Posterior cingulate gyrus (tissue), 11 donors: ENCODE results near the gene GDA.

Experiments
- DNase-seq, 10 donors: peaks; one replicate each; pipeline versions ENCODE4 v3.0.0 to v3.0.0-alpha.2; 2020 to 2021; ENCODE audit warnings: mixed read lengths in 3 of 10
- intact Hi-C: fragments of 100-400 bp; cut with DNase I; formaldehyde crosslinking; loops from one replicate; pipeline ENCODE4 v1.15.1; 2023

GDA gene

GRCh38 chr9:72147676-72148075 is 1.6 kb upstream of the GDA start:
- no peak for DNase-seq
- intact Hi-C loops, result no loop called here

- intact Hi-C loops, result no loop called here
- DNase-seq, result no peak
These were observed 887 bp downstream of the GDA start for GRCh38 chr9:72150127-72150526.

GRCh38 chr9:72150661-72151060 is 1.4 kb downstream of the GDA start:
- DNase-seq, result no peak
- intact Hi-C loops, result no loop called here

DNA sequence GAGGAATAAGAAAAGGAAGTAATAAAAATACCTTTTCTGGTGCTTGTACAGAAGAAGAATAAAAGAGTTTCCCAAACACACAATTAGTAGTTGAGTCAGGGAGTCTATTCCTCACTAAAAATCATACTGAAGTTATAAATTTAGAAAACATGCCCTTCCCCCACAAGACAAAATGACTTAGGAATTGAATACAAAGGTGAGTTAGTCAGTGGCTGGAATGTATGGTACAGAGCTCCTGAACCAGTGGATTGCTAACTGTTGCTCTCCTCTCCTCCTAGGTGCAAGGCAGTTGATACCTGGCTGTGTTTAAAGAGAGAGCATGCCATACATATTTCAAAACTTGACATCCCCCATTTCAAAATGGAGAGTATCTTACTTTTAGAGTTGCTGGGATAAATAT is 1.9 kb downstream of the GDA start:
- intact Hi-C loops, result no loop called here
- no peak for DNase-seq

DNA sequence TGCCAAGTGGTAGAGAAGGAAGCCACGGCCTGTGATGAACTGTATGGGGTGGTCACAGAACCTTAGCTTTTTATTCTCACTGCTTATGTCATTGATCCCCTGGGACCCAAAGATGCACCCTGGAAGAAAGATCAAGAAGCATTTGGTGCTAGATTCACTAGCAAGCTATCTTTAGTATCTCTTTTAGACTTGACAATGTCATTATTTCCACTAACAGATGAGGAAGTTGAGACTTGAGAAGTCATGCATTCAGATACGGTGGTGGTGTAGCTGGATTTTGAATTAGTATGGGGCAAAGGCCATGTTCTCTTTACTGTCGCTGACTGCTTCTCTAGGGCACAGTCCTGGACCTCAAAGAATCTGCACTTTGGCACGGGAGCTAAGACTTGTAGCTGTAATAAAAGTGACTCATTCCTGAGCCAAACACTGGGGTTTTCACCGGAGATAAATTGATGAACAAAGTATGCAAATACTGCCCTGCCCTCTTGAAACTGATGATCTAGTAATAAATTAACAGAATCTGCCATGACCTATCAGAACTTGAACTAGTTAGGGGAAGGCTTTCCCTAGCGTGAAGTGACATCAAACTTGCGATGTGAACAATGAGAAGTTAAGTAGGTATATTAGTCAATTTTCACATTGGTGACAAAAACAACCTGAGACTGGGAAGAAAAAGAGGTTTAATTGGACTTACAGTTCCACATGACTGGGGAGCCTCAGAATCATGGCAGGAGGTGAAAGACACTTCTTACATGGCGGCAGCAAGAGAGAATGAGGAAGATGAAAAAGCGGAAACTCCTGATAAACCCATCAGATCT is 5.4 kb downstream of the GDA start:
- intact Hi-C loops, result no loop called here
- no peak for DNase-seq

DNA sequence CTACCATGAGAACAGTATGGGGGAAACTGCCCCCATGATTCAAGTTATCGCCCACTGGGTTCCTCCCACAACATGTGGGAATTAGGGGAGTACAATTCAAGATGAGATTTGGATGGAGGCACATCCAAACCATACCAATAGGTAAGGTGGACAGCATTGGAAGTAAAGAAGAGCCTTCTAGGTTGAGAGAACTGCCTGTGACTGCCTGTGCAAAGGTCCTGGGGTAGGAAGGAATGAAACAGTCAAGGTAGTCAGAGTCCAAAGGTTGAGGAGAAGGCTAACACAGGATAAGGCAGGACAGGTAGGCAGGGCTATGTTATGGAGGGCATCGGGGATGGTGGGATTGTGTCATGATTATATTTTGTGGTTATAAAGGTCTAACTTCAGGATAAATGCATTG is 6.1 kb downstream of the GDA start:
- no peak for DNase-seq
- intact Hi-C loops, result no loop called here

GRCh38 chr9:72156586-72156985 is 7.3 kb downstream of the GDA start:
- no peak for DNase-seq
- intact Hi-C loops, result no loop called here

DNA sequence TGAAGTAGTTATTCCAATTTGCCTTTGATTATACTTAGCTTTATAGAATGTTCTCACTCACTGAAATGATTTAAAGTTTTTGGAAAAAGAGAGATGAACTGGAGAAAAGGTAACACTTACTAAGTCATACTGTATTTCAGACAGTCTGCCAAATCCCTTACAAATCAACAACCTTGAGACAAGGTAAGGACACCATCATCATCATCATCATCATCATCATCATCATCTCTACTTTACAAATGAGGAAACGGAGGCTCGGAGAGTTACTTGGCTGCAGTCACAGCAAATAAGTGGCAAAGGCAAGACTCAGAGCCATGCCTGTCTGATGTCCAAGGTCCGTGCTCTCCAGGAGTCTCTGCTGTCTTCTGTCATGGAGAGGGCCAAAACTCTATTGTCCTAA is 9.4 kb downstream of the GDA start:
- intact Hi-C loops, result no loop called here
- no peak for DNase-seq

- no peak for DNase-seq
- intact Hi-C loops, result no loop called here
These were observed 11.3 kb downstream of the GDA start for GRCh38 chr9:72160446-72161123.

GRCh38 chr9:72165326-72165725 is 16.1 kb downstream of the GDA start:
- intact Hi-C loops, result no loop called here
- no peak for DNase-seq

- intact Hi-C loops, result no loop called here
- no peak for DNase-seq
These were observed 16.7 kb downstream of the GDA start for GRCh38 chr9:72165821-72166547.

DNA sequence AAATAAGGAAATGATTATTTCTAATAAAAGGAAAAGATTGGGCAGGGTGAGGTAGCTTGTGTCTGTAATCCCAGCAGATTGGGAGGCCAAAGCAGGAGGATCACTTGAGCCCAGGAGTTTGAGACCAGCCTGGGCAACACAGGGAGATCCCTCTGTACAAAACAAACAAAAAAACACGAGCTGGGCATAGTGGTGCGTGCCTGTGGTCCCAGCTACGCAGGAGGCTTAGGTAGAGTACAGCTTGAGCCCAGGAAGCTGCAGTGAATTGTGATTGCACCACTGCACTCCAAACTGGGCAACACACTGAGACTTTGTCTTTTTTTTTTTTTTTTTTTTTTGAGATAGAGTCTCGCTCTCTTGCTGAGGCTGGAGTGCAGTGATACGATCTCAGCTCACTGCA is 18.8 kb downstream of the GDA start:
- intact Hi-C loops, result no loop called here
- DNase-seq, result no peak

- no peak for DNase-seq
- intact Hi-C loops, result no loop called here
These were observed 19.9 kb downstream of the GDA start for GRCh38 chr9:72169178-72169577.

- intact Hi-C loops, result no loop called here
- DNase-seq, result no peak
These were observed 23.8 kb downstream of the GDA start for GRCh38 chr9:72173080-72173479.

GRCh38 chr9:72185561-72185960 is 36.3 kb downstream of the GDA start:
- no peak for DNase-seq
- intact Hi-C loops, result no loop called here

DNA sequence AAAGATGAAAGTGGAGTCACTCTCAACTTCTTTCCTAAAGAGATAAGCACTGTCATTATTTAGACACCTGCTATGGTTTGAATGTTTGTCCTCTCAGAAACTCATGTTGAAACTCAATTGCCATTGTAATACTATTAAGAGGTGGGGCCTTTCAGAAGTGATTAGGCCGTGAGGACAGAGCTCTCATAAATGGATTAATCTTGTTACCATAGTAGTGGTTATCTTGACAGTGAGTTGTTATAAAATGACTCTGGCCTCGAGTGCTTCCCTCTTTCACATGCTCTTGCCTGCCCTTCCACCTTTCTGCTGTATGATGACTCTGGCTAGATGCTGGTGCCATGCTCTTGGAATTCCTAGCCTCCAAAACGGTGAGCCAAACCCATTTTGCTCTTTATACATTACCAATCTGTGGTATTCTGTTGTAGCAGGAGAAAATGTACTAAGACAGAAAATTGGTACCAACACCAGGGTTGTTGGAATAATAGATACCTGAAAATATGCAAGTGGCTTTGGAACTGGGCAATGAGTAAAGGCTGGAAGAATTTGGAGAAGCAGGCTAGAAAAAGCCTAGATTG is 38.0 kb downstream of the GDA start:
- intact Hi-C loops, result no loop called here

DNA sequence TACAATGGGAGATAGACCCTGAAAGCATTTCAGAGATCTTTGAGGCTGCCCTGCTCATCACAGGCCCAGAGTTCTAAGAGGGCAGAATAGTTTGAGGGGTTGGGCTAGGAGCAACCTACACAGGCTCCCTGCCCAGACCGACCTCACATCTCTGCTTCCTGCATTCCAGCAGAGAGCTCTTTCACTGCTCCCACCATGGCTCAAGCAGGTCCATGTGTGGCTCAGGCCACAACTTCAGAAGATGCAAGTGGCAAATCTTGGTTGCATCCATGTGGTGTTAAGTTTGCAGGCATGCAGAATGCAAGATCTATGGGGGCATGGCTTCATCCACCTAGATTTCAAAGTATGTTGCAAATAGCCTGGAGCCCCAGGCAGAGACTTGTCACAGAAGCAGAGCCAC is 39.0 kb downstream of the GDA start:
- intact Hi-C loops, result no loop called here
- DNase-seq, result no peak

More for the DNA sequence above, 38.0 kb downstream of the GDA start:
- DNase-seq, result no peak

DNA sequence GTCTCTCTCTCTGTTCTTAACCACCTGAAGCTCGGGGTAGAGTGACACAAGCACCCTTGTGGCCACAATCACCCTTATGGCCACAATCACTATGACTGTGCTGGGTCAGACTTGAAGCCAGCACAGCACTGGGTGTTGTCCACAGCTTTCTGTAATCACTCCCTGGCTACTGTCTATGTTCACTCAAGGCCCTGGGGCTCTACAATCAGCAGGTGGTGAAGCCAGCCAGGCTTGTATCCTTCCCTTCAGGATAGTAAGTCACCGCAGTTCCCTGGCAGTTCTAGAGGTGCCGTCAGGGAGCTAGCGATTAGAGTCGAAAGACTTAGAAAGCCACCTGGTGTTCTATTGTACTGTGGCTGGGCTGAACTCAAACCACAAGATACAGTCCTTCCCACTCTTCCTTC is 44.2 kb downstream of the GDA start:
- intact Hi-C loops, result no loop called here

GRCh38 chr9:72199238-72199637 is 50.0 kb downstream of the GDA start:
- intact Hi-C loops, result no loop called here
- DNase-seq, result no peak

More for the DNA sequence above, 44.2 kb downstream of the GDA start:
- no peak for DNase-seq

DNA sequence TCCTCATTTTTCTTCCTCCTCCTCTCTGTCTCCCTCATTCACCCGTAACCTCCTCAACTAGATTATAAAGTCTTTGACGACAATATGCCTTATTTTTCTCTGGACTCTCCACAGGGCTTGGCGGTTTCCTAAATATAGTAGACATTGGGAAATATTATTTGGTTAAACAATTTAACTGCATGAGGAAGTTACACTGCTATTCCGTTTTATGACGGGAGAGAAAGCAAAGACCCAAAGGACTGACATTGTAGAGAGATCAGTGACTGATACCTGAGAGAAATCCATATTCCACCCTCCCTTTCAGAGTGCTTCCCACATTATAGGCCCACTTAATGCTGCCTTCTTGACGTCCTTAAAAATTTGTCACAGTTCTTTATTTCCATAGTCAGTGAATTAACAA is 51.2 kb downstream of the GDA start:
- intact Hi-C loops, result no loop called here
- DNase-seq, result no peak

GRCh38 chr9:72202009-72202408 is 52.8 kb downstream of the GDA start:
- DNase-seq, result no peak
- intact Hi-C loops, result no loop called here
